T follicular helper cell (primary cell): Measurements from ENCODE around the gene RHEBL1.

ENCODE experiments used
- DNase-seq: peaks from one replicate; pipeline ENCODE4 v3.0.0-alpha.2; 2020; ENCODE audit warnings: low read depth

Gene RHEBL1

GRCh38 chr12:49019443-49020324, 50.1 kb downstream of the RHEBL1 start:
- no peak for DNase-seq

DNA sequence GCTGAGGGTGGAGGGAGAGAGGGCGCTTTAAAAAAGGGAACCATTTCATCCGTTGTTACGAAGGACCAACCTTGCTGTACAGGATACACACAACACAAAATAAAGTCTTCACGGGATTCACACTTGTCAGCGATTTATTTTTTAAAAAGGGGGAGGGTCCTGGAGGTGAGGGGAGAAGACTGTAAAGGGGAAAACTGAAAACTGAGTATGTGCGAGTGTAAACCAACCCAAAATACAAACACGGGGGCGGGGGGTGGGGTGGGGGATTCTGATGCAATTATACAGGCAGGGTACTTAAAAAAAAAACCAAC, 50.7 kb downstream of the RHEBL1 start:
- no peak for DNase-seq

DNA sequence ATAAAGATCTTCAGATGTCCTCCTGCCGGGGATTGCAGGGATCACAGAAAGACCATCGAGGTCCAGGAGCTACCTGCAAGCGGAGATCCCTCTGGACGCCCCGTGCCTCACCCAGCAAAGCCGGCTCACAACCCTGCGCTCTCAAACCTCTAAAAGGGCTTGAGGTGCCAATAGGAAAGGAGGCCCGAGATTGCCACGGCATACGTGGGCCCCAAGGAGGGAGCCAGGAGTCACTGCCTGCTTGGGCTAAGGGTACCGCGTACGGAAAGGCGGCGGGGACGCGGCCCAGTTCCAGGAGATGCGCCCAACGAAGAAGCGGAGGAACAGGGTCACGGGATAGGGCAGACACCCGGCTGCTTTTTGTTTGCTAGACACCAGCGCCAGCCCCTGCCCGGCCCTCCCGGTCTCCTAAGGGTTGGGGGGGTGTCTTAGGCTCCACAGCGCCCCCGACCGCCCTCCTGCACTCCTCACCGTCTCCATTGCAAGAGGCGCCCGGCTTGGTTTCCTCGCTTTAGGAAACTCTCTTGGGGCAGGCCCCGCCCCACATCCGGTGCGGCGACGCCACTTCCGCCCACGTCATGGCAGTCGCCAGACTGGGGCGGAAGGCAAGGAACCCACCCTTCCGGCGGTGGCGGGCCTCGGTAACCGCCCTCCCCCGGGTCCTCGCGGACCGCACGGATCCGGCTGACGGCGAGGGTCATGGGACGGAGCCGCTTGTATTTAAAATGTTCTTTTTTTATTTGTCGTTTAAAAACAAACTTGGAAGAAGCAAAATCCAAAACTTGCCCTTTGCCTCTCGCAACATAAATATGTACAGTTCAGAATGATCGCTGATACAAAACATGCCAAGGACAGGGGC, 51.3 kb downstream of the RHEBL1 start, which contains the start of gene PRKAG1:
Gene PRKAG1, minus strand, starts transcription at position 516 of the 859 bp plus-strand sequence. Its CDS starts 36 bp downstream, at position 480.
- peak; percentile 96 for DNase-seq

GRCh38 chr12:49017891-49018260, 51.9 kb downstream of the RHEBL1 start:
- DNase-seq = no peak

DNA sequence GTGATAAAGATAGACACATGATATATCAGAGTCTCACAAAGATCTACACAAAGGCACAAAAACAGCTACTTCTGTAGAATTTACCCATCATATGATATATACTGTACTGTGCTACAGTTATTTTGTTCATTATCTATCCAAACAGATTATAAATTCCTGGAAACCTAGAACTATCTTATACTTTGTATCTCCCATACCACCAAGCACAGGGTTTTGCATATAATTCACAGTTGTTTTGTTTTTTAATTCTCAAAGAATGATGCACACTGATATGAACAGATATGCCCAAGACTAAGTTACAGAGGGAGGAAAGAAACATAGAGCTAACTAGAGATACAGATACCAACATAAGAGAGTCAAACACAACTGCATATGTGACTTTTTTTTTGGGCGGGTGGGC, 54.6 kb downstream of the RHEBL1 start:
- no peak for DNase-seq
